ENCODE results near the gene ATP2A1. TPM values are rescaled to one million over a fixed set of nuclear protein-coding genes. Genes with fewer than 3 reads are reported as not detected.

ATP2A1 gene
- total and polyA plus RNA-seq, 2 of the 13 experiments (the other 11 are each of a cell fraction or from before 2014, with no cell fraction given) = 3.2 to 12.5 TPM

GRCh38 chr16:28936784-28937155 lies 58.5 kb downstream of the ATP2A1 start (continued):
- no peak for TF ChIP-seq ATF4 (CRISPR knock-in tag; IDR thresholded peaks at IDR 0.05)
- no peak for TF ChIP-seq ZSCAN21 (CRISPR knock-in tag; IDR thresholded peaks at IDR 0.05; ENCODE audit: borderline replicate concordance)
- TF ChIP-seq SALL1 (CRISPR knock-in tag; IDR thresholded peaks at IDR 0.05) = no peak; the same call in 1 of the 2 replicates
- TF ChIP-seq ZNF776 (CRISPR knock-in tag; IDR thresholded peaks at IDR 0.05) = no peak; the same call in 1 of the 2 replicates
- peak; percentile 48; the same call in 1 of the 2 replicates for TF ChIP-seq YEATS4 (CRISPR knock-in tag; IDR thresholded peaks at IDR 0.05; ENCODE audit: borderline replicate concordance)
- peak; percentile 22; the same call in 1 of the 2 replicates for TF ChIP-seq ZNF441 (CRISPR knock-in tag; IDR thresholded peaks at IDR 0.05; ENCODE audit: borderline replicate concordance)
- TF ChIP-seq HOXD1 (CRISPR knock-in tag; IDR thresholded peaks at IDR 0.05) = no peak
- no peak for TF ChIP-seq GLI4 (CRISPR knock-in tag; IDR thresholded peaks at IDR 0.05; ENCODE audit: borderline replicate concordance)
- no peak for TF ChIP-seq KAT8 (CRISPR knock-in tag; IDR thresholded peaks at IDR 0.05)
- no peak for TF ChIP-seq HNRNPK (IDR thresholded peaks at IDR 0.05; ENCODE audit: low read depth, low read length, poor library complexity, severe bottlenecking)
- no peak for TF ChIP-seq GTF3A (CRISPR knock-in tag; conservative IDR thresholded peaks at IDR 0.05)
- TF ChIP-seq NCOA2 (CRISPR knock-in tag; IDR thresholded peaks at IDR 0.05) = no peak
- TF ChIP-seq ZNF781 (CRISPR knock-in tag; IDR thresholded peaks at IDR 0.05; ENCODE audit: borderline replicate concordance, not compliant biosample characterization) = no peak
- no peak for TF ChIP-seq SNAPC2 (CRISPR knock-in tag; IDR thresholded peaks at IDR 0.05)
- no peak for TF ChIP-seq GZF1 (CRISPR knock-in tag; IDR thresholded peaks at IDR 0.05)
- TF ChIP-seq ZNF432 (CRISPR knock-in tag; IDR thresholded peaks at IDR 0.05; ENCODE audit: borderline replicate concordance) = no peak
- TF ChIP-seq GATA4 (IDR thresholded peaks at IDR 0.05; ENCODE audit: borderline replicate concordance, low read depth) = no peak
- no peak for TF ChIP-seq ZNF563 (CRISPR knock-in tag; IDR thresholded peaks at IDR 0.05)
- TF ChIP-seq ZFP36L1 (CRISPR knock-in tag; IDR thresholded peaks at IDR 0.05) = no peak
- no peak for TF ChIP-seq HOMEZ (CRISPR knock-in tag; IDR thresholded peaks at IDR 0.05; ENCODE audit: low read depth)
- no peak for TF ChIP-seq ATF3 (CRISPR knock-in tag; IDR thresholded peaks at IDR 0.05)
- TF ChIP-seq ZZZ3 (CRISPR knock-in tag; IDR thresholded peaks at IDR 0.05; ENCODE audit: borderline replicate concordance) = no peak
- 0 out of 2 replicates have a peak, but pooled peaks have one; percentile 38 for TF ChIP-seq ZNF691 (CRISPR knock-in tag; IDR thresholded peaks at IDR 0.05; ENCODE audit: borderline replicate concordance, low read depth)
- TF ChIP-seq SKIL (CRISPR knock-in tag; IDR thresholded peaks at IDR 0.05; ENCODE audit: borderline replicate concordance) = no peak
- no peak for TF ChIP-seq LCORL (IDR thresholded peaks at IDR 0.05)
- no peak for TF ChIP-seq LCORL (CRISPR knock-in tag; IDR thresholded peaks at IDR 0.05)
- TF ChIP-seq DR1 (CRISPR knock-in tag; IDR thresholded peaks at IDR 0.05) = peak; percentile 52; the same call in 1 of the 2 replicates

Measured in HepG2 (cell line).